ENCODE results near the gene CHD5. TPM values are rescaled to one million over a fixed set of nuclear protein-coding genes. Genes with fewer than 3 reads are reported as not detected.

The CHD5 gene
- total and polyA plus RNA-seq, 2 of the 13 experiments (the other 11 are each of a cell fraction or from before 2014, with no cell fraction given) = 0.02 to 0.21 TPM

- intact Hi-C loops (cut with micrococcal nuclease; ENCODE audit: unreplicated experiment) (no loop called here), in situ Hi-C loops (cut with HindIII; ENCODE audit: extremely low pct_ligation_motif_present, low pct_unique_long_range_greater_than_20kb) (no loop called here)
- no peaks in the 10 kb centered on the region for H3K9me3 ChIP-seq (ENCODE audit: low read length)
- no peak overlapping the region for H3K4me3 ChIP-seq (replicated peaks in 1 of 3; ENCODE audit: insufficient read depth in 1 of 3, low read depth in 2 of 3, low read length in 3 of 3)
- no peak for FAIRE-seq
- DNase-seq (ENCODE audit: low spot score) = no peak
- H3K79me2 ChIP-seq (ENCODE audit: insufficient read depth, low read length) = no peaks in the 10 kb centered on the region
- H3K9ac ChIP-seq (ENCODE audit: insufficient read depth, low read depth, low read length) = no peak overlapping the region
- H3K4me2 ChIP-seq (ENCODE audit: low read depth, low read length) = no peak overlapping the region
- peaks cover 23% of the 10 kb centered on the region for H3K4me1 ChIP-seq (ENCODE audit: insufficient read depth, low read length)
- no TSS peak for BruUV-seq (replicated peaks)
- H2AFZ ChIP-seq (ENCODE audit: low read length) = no peak overlapping the region
- TF ChIP-seq PCBP1 (IDR thresholded peaks at IDR 0.05; ENCODE audit: borderline replicate concordance, low read depth, low read length) (no peak), ZNF3 (CRISPR knock-in tag; IDR thresholded peaks at IDR 0.05) (no peak), DMTF1 (CRISPR knock-in tag; IDR thresholded peaks at IDR 0.05) (no peak), RARA (CRISPR knock-in tag; IDR thresholded peaks at IDR 0.05) (no peak), ZNF263 (CRISPR knock-in tag; IDR thresholded peaks at IDR 0.05) (no peak)
- 41% methylated on average over 8 of the region's 10 CpGs for WGBS (ENCODE audit: low lambda C conversion rate)
- no peak for ATAC-seq
- no peak overlapping the region for H3K27ac ChIP-seq (ENCODE audit: extremely low read length, insufficient read depth, low read length)
- H3K36me3 ChIP-seq (replicated peaks in 1 of 2; ENCODE audit: control insufficient read depth in 1 of 2, insufficient read depth in 2 of 2, low read length in 2 of 2) = no peaks in the 10 kb centered on the region
- ChIA-PET CTCF (ENCODE audit: low intra/inter-chr PET ratio, low total read pairs) (no interaction called here), POLR2A (no interaction called here)
- peaks cover 1 to 20% of the 10 kb centered on the region in 2 experiments; a peak in 3 of 5 replicates for H3K27me3 ChIP-seq (ENCODE audit: control insufficient read depth in 1 of 2, insufficient read depth in 2 of 2, low read length in 2 of 2)
- no peaks in the 10 kb centered on the region for H4K20me1 ChIP-seq (ENCODE audit: insufficient read depth, low read length)
Measured at GRCh38 chr1:6123816-6124215, 56.3 kb downstream of the CHD5 start.

GRCh38 chr1:6123083-6123482 is 57.0 kb downstream of the CHD5 start:
- WGBS (ENCODE audit: low lambda C conversion rate) = 37% methylated on average over 7 of the region's 7 CpGs
- DNase-seq (ENCODE audit: low spot score) = no peak
- peak; percentile 68 for TF ChIP-seq CEBPG (CRISPR knock-in tag; IDR thresholded peaks at IDR 0.05)
- TF ChIP-seq FIP1L1 (IDR thresholded peaks at IDR 0.05; ENCODE audit: borderline replicate concordance, insufficient read depth, low read depth, low read length) = no peak
- TF ChIP-seq KDM3A (CRISPR knock-in tag; IDR thresholded peaks at IDR 0.05; ENCODE audit: low read depth) = no peak
- TF ChIP-seq CEBPB (IDR thresholded peaks at IDR 0.05; ENCODE audit: borderline replicate concordance, low read depth, low read length) = peak; percentile 87
- TF ChIP-seq SOX5 (CRISPR knock-in tag; IDR thresholded peaks at IDR 0.05; ENCODE audit: borderline replicate concordance) = no peak
- TF ChIP-seq ZNF563 (CRISPR knock-in tag; IDR thresholded peaks at IDR 0.05) = no peak

More at GRCh38 chr1:6123083-6123482, 57.0 kb downstream of the CHD5 start:
- BruUV-seq (replicated peaks) = no TSS peak
- no peak overlapping the region for H3K4me3 ChIP-seq (replicated peaks in 1 of 3; ENCODE audit: insufficient read depth in 1 of 3, low read depth in 2 of 3, low read length in 3 of 3)
- intact Hi-C loops (cut with micrococcal nuclease; ENCODE audit: unreplicated experiment) (no loop called here), in situ Hi-C loops (cut with HindIII; ENCODE audit: extremely low pct_ligation_motif_present, low pct_unique_long_range_greater_than_20kb) (no loop called here)
- no peaks in the 10 kb centered on the region for H3K36me3 ChIP-seq (replicated peaks in 1 of 2; ENCODE audit: control insufficient read depth in 1 of 2, insufficient read depth in 2 of 2, low read length in 2 of 2)
- no peak overlapping the region for H2AFZ ChIP-seq (ENCODE audit: low read length)
- peaks cover 23% of the 10 kb centered on the region for H3K4me1 ChIP-seq (ENCODE audit: insufficient read depth, low read length)
- H3K27me3 ChIP-seq (ENCODE audit: control insufficient read depth in 1 of 2, insufficient read depth in 2 of 2, low read length in 2 of 2) = peaks cover 1 to 20% of the 10 kb centered on the region in 2 experiments; a peak in 3 of 5 replicates
- ChIA-PET CTCF (ENCODE audit: low intra/inter-chr PET ratio, low total read pairs) (no interaction called here), POLR2A (no interaction called here)
- ATAC-seq (no peak), FAIRE-seq (no peak)
- H3K9me3 ChIP-seq (ENCODE audit: low read length) = no peaks in the 10 kb centered on the region
- no peaks in the 10 kb centered on the region for H4K20me1 ChIP-seq (ENCODE audit: insufficient read depth, low read length)
- no peaks in the 10 kb centered on the region for H3K79me2 ChIP-seq (ENCODE audit: insufficient read depth, low read length)
- H3K27ac ChIP-seq (ENCODE audit: extremely low read length, insufficient read depth, low read length) = no peak overlapping the region
- H3K9ac ChIP-seq (ENCODE audit: insufficient read depth, low read depth, low read length) = no peak overlapping the region
- no peak overlapping the region for H3K4me2 ChIP-seq (ENCODE audit: low read depth, low read length)

Measured in HepG2 (cell line).